GM23248 (cell line): ENCODE data around the gene RAD51B.

Experiments
- EZH2 ChIP-seq: fragments of 200-600 bp; sonication (generic); IDR thresholded peaks from 2 replicates; pipeline ENCODE4 v1.6.1; 2018; ENCODE audit warnings: antibody characterized with exemption, mild to moderate bottlenecking; ENCODE audit not compliant: insufficient read depth, poor library complexity, severe bottlenecking
- EZH2phosphoT487 ChIP-seq: fragments of 200-600 bp; sonication (generic); IDR thresholded peaks from 2 replicates; pipeline ENCODE4 v1.6.1; 2018; ENCODE audit warnings: antibody characterized with exemption, moderate library complexity, mild to moderate bottlenecking, low read depth; ENCODE audit not compliant: insufficient read depth

- TF ChIP-seq EZH2 (no peak), EZH2phosphoT487 (no peak)
Measured at GRCh38 chr14:68216079-68216478, 396.5 kb downstream of the RAD51B start.
